HG02852 (cell line): Measurements from ENCODE around the gene ASCL4.
A peak's percentile ranks its signal among the peaks of the same experiment; 100 is the strongest.

Experiments used
- ATAC-seq: cut with Tn5 transposase; IDR thresholded peaks from one replicate; pipeline ENCODE4 v1.9.1; 2021; ENCODE audit warnings: mild to moderate bottlenecking, moderate library complexity; ENCODE audit not compliant: unreplicated experiment

Gene ASCL4

GRCh38 chr12:107778383-107779025, 4.0 kb downstream of the ASCL4 start:
- ATAC-seq, result no peak

- ATAC-seq, result peak; percentile 66
These were observed 4.8 kb downstream of the ASCL4 start for GRCh38 chr12:107779077-107779831.

- ATAC-seq, result no peak
These were observed 5.8 kb downstream of the ASCL4 start for GRCh38 chr12:107780298-107780697.

- ATAC-seq, result no peak
These were observed 7.6 kb downstream of the ASCL4 start for GRCh38 chr12:107782067-107782466.

GRCh38 chr12:107783406-107784376, 9.2 kb downstream of the ASCL4 start:
- peak; percentile 62 for ATAC-seq

GRCh38 chr12:107788281-107788680, 13.8 kb downstream of the ASCL4 start:
- ATAC-seq, result no peak

- no peak for ATAC-seq
These were observed 14.4 kb downstream of the ASCL4 start for GRCh38 chr12:107788690-107789458.

- ATAC-seq, result no peak
These were observed 17.1 kb downstream of the ASCL4 start for GRCh38 chr12:107791465-107792089.

- ATAC-seq, result no peak
These were observed 19.9 kb downstream of the ASCL4 start for GRCh38 chr12:107794451-107794850.

GRCh38 chr12:107798580-107798979, 24.1 kb downstream of the ASCL4 start:
- ATAC-seq, result no peak

GRCh38 chr12:107801150-107801549, 26.6 kb downstream of the ASCL4 start:
- no peak for ATAC-seq

- ATAC-seq, result no peak
These were observed 28.6 kb downstream of the ASCL4 start for GRCh38 chr12:107803092-107803491.

- no peak for ATAC-seq
These were observed 31.1 kb downstream of the ASCL4 start for GRCh38 chr12:107805488-107806180.

GRCh38 chr12:107807471-107808150, 33.1 kb downstream of the ASCL4 start:
- no peak for ATAC-seq

- no peak for ATAC-seq
These were observed 42.7 kb downstream of the ASCL4 start for GRCh38 chr12:107817250-107817649.

GRCh38 chr12:107818984-107819383, 44.5 kb downstream of the ASCL4 start:
- ATAC-seq, result no peak

- no peak for ATAC-seq
These were observed 47.9 kb downstream of the ASCL4 start for GRCh38 chr12:107822356-107822755.
